SIG-M5 (cell line): ENCODE measurements around the gene ROR1.

Experiments
- DNase-seq: peaks from one replicate; lab custom pipeline; 2025; lab: John Stamatoyannopoulos, UW

Gene ROR1

DNA sequence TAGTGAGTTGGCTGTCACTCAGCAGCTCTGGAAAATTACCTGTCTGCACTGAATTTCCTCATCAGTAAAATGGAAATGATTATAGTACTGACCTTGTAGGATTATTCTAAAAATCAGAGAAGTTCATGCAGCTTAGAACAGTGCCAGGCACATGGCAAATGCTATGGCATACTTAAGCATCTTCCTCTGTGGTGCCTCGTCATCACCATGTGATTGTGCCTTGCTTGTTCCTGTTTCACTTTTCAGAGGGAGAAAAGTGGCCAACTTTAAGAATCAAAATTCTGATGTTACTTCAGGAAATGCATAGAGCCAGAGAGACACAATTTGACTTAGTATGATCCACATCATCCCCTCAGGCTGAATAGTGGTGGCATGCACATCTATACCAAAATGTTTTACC lies 203.6 kb downstream of the ROR1 start:
- DNase-seq, result no peak

DNA sequence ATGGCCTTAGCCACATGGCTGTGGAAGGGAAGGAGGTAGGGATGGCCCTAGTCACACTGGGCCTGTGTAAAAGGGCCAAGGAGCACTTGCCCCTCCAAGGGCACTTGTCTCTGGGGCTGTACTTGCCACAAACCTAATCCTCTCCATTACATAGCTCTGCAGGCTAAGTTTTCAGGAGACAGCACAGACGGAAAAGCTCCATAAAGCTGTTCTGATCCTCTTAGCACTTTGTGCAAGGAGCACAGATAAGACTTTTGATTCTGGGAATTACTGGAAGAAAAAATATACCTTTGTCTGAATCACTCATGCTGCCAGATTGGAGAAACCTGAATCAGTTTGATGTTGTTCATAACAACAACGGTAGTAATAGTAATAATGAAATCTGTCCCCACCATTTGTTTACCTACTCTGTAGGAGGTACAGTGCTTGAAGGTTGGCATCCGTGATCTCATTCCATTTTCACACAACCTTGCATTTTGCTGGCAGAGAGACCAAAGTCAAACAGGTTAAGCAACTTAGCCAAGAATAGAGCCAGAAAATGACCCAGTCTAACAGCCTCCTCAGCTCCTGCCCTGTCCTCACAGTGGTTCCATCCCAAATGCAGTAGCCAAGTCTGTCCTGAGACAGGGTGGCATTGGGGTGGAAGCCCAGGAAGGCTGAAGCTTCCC lies 207.1 kb downstream of the ROR1 start:
- no peak for DNase-seq

DNA sequence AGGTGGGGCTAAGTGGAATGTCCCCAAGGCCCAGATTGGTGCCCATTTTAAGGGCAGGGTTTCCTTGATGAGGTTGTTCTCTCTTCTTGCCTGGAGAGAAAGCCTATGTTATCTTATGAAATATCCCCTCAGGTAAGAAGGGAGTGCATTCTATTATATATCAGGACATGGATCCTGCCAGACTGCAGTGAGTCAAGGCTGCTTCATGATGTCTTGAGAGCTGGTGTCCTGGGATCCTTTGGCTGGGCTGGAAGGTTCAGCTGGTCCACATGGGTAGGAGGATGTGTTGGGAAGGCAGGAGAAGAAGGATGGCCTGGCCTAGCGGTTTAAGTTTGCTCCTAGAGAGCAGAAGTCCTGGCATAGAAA lies 207.6 kb downstream of the ROR1 start:
- DNase-seq, result no peak

DNA sequence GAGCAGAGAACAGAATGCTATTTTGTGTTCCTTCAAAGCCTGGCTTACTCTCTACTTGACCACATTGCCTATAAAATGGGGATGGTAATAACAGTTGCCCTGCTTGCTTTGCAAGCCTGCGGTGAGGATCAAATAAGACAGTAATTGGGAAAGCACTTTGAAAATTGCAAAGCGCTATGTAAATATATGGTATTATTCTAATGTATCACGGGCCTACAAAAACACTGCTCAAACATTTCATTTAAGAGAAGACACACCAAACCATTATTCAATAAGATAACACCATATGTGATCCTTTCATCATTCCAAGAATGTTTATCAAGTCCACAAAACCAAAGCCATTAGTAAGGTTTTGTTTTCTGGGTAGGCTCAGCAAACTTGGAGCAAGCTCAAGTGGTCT lies 208.4 kb downstream of the ROR1 start:
- DNase-seq, result no peak

DNA sequence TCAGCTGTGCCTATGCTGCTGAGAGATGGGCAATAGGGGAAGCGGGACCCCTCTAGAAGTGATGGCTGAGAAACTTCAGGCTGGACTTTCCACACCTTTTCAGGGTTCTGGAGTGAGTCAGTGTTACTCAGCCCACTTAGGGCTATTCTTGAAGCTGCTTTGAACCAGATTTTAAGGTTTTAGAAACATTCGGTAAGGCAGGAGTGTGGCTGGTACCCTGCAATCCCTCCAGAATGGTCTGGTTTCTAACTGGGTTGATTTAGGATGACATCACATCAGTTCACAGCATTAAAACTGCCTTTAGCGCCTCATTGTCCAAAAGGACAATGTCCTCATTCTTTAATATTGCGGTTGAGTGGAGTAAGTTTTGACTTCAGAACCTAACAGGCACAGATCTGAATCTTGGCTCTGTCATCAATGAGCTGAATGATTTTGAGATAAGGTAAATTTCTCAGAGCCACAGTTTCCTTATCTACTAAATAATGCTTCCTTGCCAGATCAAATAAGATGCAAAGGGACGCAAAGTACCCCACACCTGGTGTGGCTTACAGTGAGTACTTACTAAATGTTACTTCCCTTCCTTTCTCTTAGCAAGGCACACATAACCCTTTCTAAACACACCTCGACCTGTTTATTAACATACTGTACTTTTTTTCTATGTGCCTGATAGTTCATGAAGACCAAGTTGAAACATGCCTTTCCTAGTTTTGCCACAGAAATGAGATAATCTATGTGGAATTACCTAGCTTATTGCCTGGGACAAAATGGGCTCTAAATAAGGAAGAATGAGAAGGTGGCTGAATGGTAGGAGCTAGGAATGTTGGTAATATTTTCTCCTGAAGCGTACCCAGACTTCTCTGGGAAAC lies 209.8 kb downstream of the ROR1 start:
- no peak for DNase-seq

DNA sequence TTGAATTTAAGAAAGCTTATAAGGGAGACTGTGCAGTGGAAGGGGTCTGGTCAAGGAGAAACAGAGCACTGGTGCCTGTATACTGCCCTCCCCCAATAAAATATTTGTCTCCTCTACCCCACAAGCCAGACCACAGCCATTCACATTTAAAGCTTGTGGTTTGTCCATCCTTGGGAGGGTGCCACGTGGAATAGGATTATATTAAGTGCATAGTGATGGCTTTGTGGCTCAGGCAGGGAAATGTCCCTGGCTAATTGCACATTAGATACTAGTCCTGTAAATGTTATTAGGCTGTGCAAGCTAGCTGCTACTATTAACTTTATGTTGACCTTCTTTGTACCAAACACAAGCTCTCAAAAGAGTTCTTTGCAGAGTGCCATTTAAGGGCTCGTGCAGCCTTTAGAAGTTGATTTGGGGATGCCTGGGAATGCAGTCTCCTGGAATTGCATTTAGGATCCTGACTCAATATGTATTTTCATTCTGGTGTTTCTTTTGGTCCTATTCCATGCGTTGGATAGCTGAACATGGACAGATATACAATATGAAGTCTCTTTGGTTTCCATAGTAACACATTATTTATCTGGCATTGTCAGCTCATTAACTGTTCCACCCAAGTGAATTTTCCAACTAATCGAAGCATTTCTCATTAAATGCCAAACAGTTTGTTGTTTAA lies 210.6 kb downstream of the ROR1 start:
- DNase-seq, result no peak

DNA sequence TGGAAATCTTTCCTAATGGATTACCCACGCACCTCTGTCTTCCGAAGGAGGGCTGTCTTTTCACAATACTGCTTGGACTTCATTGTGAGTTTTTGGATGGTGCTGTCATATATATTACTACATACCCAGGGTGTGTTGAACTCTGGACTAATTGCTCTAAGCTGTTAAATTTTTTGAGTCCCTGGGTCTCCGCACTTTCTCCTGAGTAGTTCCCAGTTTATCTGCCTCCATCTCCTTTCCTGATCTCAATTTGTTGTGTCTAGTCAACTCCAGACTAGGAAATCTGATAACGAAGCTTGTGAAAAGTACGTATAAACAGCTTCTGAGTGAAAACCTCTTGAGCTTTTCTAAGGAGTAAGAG lies 211.1 kb downstream of the ROR1 start:
- DNase-seq, result no peak

DNA sequence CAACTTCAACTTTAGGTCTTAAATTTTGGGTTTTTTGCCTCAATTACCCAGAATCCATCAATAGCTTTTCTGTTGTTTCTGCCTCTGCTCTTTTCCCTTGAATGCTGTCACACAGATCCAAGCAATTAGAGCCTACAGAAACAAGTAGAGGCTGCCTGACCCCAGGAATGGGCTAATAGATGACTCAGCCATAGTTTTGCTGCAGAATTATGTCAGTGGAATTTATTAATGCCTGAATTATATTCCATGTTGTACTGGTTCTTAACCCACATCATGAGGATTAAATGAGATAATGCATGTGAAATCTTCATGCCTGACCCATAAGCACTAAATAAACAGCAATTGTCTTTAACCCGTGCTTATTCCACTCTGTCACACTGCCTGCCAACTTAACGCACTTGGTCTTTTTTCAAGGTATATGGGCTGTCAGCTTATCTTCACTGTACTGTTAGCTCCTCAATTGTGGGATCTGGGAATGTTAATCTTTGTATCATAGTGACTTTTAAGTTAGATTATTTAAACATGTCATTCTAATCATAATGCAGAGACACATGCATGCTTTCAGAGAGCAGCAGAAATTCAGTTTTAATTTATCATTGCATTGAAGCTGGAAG lies 213.3 kb downstream of the ROR1 start:
- DNase-seq, result no peak

DNA sequence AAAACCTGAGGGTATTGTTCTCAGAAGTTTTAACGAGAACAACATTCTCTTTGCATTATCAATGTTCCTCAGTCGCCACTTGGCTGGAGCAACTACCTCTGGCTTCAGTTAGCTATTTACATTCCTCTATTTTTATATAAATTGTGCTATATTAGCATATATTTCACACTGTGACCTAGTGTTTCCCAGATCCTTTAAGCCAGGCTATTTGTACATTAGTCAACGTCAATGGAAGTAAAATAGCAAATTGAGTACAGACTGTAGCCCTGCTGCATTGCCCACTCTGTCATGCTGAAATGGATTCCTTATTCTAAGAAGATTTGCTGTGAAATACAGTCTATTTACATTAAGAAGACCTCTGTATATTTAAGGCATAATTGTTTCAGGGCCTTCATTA lies 213.8 kb downstream of the ROR1 start:
- DNase-seq, result no peak

DNA sequence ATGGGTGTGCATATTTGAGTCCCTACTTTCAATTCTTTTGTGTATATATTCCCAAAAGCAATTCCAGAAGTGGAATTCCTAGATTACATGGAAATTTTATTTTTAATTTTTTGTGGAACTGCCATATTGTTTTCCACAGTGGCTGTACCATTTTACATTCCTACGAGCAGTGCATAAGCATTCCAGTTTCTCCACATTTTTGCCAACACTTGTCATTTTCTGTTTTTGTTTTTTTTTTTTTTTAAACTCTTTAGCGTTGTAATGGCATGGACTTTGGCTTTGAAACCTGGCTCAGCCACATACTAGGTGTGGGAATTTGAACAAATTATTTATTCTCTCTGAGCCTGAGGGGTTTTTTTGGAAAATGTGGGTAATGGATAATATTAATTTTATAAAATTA lies 215.1 kb downstream of the ROR1 start:
- no peak for DNase-seq

DNA sequence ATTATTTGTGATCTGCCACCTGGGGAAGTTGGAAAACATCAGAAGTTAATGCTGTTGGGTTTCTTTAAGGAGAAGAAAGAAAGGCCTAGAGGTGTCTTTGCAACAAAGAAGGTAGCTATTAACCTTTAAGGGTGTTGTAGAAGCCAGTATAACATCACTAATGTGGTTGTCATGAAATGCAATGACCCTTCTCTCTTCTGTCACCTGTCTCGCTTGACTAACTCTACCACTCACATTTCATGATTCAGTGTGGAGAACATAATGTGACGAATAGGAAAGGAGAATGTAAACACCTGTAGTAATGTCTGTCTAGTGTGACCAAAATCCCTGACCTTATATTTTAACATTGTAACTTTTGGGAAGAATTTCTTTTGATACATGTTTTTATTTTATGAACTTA lies 217.9 kb downstream of the ROR1 start:
- DNase-seq, result no peak

DNA sequence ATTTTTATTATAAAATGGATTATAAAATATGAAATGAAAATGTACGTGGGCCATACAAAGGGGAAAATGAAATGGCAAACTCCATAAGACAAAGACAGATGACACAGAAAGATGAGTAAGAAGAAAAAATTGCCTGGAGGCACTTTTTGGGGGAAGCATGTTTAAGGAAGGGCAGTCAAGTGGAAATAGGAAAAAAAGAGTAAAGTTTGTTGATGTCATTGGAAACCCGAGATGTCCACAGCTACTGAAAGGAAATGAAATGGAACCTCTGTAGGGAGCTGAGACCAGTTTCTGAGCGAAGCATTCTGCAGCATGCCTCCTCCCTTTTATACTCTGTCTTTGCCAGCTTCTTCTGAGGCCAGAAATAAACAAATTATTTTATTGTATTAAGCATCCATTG lies 226.2 kb downstream of the ROR1 start:
- no peak for DNase-seq

DNA sequence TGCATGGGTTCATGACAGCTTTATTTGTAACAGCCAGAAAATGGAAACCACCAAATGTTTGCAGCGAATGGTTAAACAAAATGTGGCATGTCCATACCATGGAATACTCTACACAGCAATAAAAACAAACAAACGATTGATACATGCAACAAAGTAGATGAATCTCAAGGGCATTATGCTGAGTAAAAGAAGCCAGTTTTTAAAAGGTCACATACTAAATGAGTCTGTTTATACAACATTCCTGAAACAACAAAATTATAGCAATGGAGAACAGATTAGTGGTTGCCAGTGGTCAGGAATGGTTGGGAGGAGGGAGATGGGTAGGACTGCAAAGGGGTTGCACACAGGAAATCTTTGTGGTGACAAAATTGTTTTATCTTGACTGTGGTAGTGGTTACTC lies 227.2 kb downstream of the ROR1 start:
- DNase-seq, result no peak

DNA sequence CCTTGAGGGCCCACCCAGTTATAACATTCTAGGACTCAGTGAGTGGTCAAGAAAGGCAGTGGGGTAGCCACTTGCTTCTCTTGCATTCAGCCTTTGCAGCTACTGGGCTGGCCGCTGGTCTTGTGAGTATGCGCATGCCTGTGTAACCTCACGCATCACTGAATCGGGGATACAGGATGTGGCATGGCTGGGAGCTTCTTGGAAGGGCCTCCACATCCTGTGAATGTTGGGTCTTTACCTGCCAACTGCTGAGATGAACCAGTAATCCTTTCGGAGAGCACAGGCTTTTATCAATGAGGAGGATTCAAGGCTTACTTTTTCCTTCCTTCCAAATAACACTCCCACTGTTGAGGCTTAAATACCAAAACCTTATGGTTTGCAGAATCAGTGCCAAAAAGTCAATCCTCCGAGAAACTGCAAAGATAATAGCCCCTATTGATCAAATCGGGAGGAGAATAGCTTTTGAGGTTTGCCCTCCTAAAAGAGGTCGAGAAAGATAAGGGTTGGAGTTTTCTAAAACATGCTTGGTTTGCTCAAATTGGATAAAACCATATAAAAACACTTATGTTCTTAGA lies 230.7 kb downstream of the ROR1 start:
- no peak for DNase-seq

DNA sequence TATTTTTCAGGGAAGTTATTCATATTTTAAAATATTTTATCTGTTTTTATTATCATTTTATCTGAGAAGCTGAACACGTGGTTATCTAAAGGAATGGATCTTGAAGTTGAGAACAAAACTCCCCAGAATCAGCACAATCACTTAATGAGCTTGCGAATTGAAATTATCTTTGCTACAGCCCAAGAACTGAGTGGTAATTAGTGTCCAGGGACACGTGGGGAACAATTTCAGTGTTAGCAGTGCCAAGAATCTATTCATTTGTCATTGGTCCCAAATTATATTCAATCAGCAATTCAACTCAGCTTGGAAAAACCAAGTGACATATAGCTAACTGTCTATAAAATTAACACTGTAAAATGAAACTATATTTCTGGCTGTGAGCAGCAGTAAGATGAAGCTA lies 232.0 kb downstream of the ROR1 start:
- no peak for DNase-seq

DNA sequence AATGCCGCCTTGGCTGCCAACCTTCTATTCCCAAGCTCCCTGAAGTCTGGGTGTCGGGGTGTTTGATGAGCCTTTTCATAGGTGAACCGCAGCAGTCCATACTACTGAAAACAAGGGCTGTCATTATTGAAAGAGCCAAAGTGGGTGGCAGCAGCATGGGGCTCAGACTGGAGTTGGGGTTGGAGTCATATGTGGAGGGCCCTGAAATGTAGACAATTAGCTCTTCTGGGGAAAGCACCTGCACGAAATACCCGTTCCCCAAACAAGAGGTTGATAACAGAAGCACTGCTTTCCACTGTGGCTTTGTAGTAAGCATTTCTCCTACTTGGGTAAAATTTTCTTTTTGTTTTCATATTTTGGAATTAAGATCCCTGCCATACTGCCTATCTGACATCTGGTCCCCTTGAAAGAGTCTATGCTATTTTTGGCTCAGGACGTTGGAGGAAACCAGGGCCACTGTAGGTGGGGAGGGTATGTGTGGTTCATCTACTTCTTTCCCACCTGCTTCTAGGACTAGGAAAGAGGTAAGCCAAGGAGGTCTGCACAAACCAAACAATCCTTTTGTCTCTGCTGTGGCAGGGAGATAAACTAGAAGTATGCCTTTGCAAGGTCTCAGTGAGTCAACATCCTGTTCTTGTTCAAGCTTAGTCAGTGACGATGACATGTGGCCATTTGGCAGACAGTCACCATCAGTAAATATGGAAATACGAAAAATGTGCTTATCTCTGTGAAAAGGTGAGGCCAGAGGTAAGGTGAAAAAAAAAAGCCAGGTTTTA lies 232.6 kb downstream of the ROR1 start:
- DNase-seq, result no peak

DNA sequence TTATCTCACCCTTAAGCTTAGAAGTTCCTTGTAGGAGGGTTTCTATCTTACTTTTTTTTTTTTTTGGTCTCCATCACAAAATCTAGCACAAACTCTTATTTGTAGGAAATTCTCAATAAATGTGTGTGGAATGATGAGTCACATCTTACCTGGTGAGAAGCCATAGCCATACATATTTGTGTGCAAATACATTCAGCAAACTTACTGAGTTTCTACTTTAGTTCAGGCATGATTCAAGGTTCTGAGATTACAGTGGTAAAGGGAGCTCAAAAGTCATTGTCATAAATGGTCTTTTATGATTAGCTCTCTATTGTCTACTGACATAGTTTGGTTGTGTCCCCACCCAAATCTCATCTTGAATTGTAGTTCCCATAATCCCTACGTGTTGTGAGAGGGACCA lies 236.5 kb downstream of the ROR1 start:
- DNase-seq, result no peak

DNA sequence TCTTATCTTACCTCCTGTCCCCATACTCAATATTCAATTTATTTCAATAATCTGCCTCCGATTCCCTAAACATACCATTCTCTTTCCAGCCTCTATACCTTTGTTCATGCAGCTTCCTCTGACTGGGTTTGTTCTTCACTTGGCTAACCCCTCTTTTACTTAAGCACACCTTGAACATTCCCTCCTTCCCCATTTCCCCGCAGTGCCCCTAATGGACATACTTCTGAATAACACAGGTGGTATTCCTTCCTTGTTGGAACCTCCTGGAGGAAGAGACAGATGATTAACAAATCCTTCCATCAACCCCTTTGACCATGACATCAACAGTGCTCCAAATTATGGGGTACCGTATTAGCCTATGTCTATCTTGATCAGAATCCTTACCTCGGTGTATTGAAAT lies 239.6 kb downstream of the ROR1 start:
- DNase-seq, result no peak

DNA sequence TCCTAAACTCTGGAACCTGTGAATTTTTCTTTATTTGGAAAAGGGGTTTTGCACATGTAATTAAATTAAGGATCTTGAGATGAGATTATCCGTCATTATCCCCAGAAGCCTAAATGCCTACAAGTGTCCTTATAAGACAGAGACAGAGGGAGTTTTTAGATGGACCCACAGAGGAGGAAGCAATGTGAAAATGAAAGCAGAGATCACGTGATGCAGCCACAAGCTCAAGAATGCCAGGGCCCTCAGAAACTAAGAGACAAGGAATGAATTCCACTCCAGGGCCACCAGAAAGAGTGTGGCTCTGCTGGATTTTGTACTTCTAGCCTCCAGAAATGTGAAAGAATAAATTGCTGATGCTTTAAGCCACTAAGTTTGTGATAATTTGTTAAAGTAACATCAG lies 246.0 kb downstream of the ROR1 start:
- DNase-seq, result no peak

DNA sequence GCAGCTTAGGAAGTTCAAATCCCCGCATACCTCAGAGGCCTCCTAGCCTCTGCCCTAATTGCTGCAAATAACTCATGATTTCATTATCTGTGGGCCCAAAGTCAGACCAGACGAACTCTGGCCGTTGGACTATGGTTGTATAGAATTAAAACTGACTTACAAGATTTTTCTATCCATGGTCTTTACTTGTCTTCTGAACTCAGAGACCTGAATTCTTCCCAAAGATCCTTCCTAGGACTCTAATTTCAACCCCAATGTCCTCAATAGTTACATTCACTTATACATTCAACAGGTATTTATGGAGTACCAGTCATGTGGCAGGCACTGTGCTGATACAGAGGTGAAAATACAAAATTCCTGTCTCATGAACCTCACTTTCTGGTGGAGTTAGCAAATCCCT lies 247.2 kb downstream of the ROR1 start:
- DNase-seq, result no peak

DNA sequence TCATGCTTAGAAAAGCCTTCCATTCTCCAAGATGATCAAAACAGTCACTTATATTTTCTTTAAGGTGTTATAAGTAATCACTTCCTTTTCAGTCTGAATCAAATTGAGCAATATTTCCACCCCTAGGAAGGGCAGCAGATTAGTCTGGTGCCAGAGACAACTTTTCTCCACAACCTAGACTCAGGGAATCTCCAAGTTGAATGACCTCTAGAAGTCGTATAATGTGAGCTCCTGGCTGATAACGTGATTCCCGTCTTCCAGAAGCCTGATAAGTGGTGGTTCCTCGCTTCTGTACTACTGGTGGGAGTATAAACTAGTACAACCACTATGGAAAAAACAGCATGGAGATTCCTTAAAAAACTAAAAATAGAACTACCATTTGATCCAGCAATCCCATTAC lies 251.2 kb downstream of the ROR1 start:
- no peak for DNase-seq

DNA sequence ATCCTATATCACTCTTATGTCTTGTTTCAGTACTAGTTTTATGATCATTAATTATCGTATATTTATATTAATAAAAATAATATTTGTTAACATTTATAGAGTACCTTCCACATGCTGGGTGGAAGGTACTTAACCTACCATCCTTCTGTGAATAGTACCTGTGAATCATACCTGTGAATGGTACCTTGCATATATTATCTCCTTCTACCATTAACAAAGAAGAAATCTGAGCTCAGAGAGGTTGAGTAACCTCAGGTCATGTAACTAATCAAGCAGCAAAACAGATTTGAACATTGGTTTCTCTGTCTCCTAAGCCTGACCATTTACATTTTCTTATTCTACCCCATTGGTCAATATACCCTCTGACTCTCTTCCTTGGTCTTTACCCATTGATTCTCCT lies 255.2 kb downstream of the ROR1 start:
- no peak for DNase-seq
